Hepatocyte (in vitro differentiated cells): Measurements from ENCODE around the gene WDR62. TPM values are rescaled to one million over a fixed set of nuclear protein-coding genes. Genes with fewer than 3 reads are reported as not detected.

Source experiments
- DNase-seq: peaks from one replicate; pipeline ENCODE4 v3.0.0-alpha.2; 2016; ENCODE audit warnings: low spot score
- H2AFZ ChIP-seq: fragments of 200-600 bp; sonication (generic); 2 replicates; pipeline ENCODE4 v1.6.0; 2016; ENCODE audit warnings: antibody characterized with exemption, mild to moderate bottlenecking
- H3K27ac ChIP-seq: fragments of 200-600 bp; sonication (generic); 2 replicates; pipeline ENCODE4 v1.5.1; 2016; ENCODE audit warnings: mild to moderate bottlenecking
- H3K27me3 ChIP-seq: fragments of 200-600 bp; sonication (generic); 2 replicates; pipeline ENCODE4 v1.6.1; 2016
- H3K36me3 ChIP-seq: fragments of 200-600 bp; sonication (generic); replicated peaks from 2 replicates; pipeline ENCODE4 v1.5.1; 2016; ENCODE audit warnings: low read depth; ENCODE audit not compliant: insufficient read depth
- H3K4me1 ChIP-seq: fragments of 200-600 bp; sonication (generic); 2 replicates; pipeline ENCODE4 v1.5.1; 2016; ENCODE audit warnings: mild to moderate bottlenecking, moderate library complexity; ENCODE audit not compliant: insufficient read depth
- H3K4me2 ChIP-seq: fragments of 200-600 bp; sonication (generic); 2 replicates; pipeline ENCODE4 v1.6.0; 2016
- H3K4me3 ChIP-seq: fragments of 200-600 bp; sonication (generic); 2 replicates; pipeline ENCODE4 v1.5.1; 2016; ENCODE audit warnings: mild to moderate bottlenecking
- H3K79me2 ChIP-seq: fragments of 200-600 bp; sonication (generic); 2 replicates; pipeline ENCODE4 v1.6.0; 2017; ENCODE audit warnings: mild to moderate bottlenecking
- H3K9me2 ChIP-seq: fragments of 200-600 bp; sonication (generic); replicated peaks from 2 replicates; pipeline ENCODE4 v1.6.0; 2017; ENCODE audit warnings: mild to moderate bottlenecking; ENCODE audit not compliant: insufficient read depth
- H3K9me3 ChIP-seq: fragments of 200-600 bp; sonication (generic); 2 replicates; pipeline ENCODE4 v1.5.1; 2016; ENCODE audit warnings: low read depth, mild to moderate bottlenecking
- H4K20me1 ChIP-seq: fragments of 200-600 bp; sonication (generic); 2 replicates; pipeline ENCODE4 v1.6.0; 2016; ENCODE audit warnings: mild to moderate bottlenecking; ENCODE audit not compliant: insufficient read depth, poor library complexity, severe bottlenecking
- CTCF ChIP-seq: fragments of 200-600 bp; sonication (generic); IDR thresholded peaks from 2 replicates; pipeline ENCODE4 v1.5.1; 2016; ENCODE audit warnings: antibody characterized with exemption, mild to moderate bottlenecking; ENCODE audit not compliant: poor library complexity
- EZH2 ChIP-seq: fragments of 200-600 bp; sonication (generic); IDR thresholded peaks from 2 replicates; pipeline ENCODE4 v1.6.1; 2016; ENCODE audit warnings: antibody characterized with exemption, mild to moderate bottlenecking, borderline replicate concordance
- EZH2phosphoT487 ChIP-seq: fragments of 200-600 bp; sonication (generic); IDR thresholded peaks from one replicate; pipeline ENCODE4 v1.6.1; 2018; ENCODE audit warnings: antibody characterized with exemption, mild to moderate bottlenecking, low read depth, moderate library complexity; ENCODE audit not compliant: unreplicated experiment, severe bottlenecking
- WGBS: methylation state at CpG from one replicate; pipeline ENCODE4 v1.1.6; 2016; ENCODE audit warnings: low lambda C conversion rate; ENCODE audit errors: missing lambda C conversion rate; 5-methylcytosine and 5-hydroxymethylcytosine counted together
- polyA plus RNA-seq: library from polyadenylated mRNA; unstranded; fragments of >200 nt; fragmentation: Nextera tagmentation; extraction: Ambion mirVana; gene quantifications from 2 replicates; pipeline ENCODE4 v1.2.1, GENCODE V29; 2016
- total RNA-seq: library from RNA; depleted of rRNA; stranded (reverse); fragments of >200 nt; gene quantifications from 2 replicates; pipeline ENCODE4 v1.2.3, GENCODE V29; 2014

The WDR62 gene
- total and polyA plus RNA-seq, 2 experiments from 2014 or later, result 2.1 to 4.6 TPM

- Histone ChIP-seq H3K27ac (no peak overlapping the region), H3K4me1 (no peaks in the 10 kb centered on the region), H3K9me3 (no peaks in the 10 kb centered on the region), H2AFZ (no peak overlapping the region), H3K4me2 (no peak overlapping the region), H4K20me1 (no peaks in the 10 kb centered on the region), H3K4me3 (no peak overlapping the region), H3K36me3 (no peaks in the 10 kb centered on the region), H3K9me2 (no peaks in the 10 kb centered on the region), H3K27me3 (no peaks in the 10 kb centered on the region), H3K79me2 (no peaks in the 10 kb centered on the region)
- WGBS, result 95% methylated on average over 5 of the region's 5 CpGs
- no peak for DNase-seq
- TF ChIP-seq EZH2 (no peak), CTCF (no peak), EZH2phosphoT487 (no peak)
Observed at GRCh38 chr19:36106991-36107390, 52.3 kb downstream of the WDR62 start.

- Histone ChIP-seq H3K27me3 (no peaks in the 10 kb centered on the region), H3K36me3 (no peaks in the 10 kb centered on the region), H4K20me1 (no peaks in the 10 kb centered on the region), H2AFZ (no peak overlapping the region), H3K4me1 (peaks cover 3% of the 10 kb centered on the region), H3K4me2 (no peak overlapping the region), H3K79me2 (peaks cover 2% of the 10 kb centered on the region), H3K27ac (no peak overlapping the region), H3K9me2 (no peaks in the 10 kb centered on the region), H3K4me3 (no peak overlapping the region), H3K9me3 (no peaks in the 10 kb centered on the region)
- DNase-seq, result no peak
- TF ChIP-seq EZH2phosphoT487 (no peak), EZH2 (no peak), CTCF (no peak)
- WGBS, result 92% methylated on average over 3 of the region's 3 CpGs
Observed at GRCh38 chr19:36108684-36109083, 54.0 kb downstream of the WDR62 start.

- Histone ChIP-seq H4K20me1 (no peaks in the 10 kb centered on the region), H3K4me1 (peaks cover 6% of the 10 kb centered on the region), H3K4me2 (no peak within 1 kb of the TSS), H3K4me3 (no peak within 1 kb of the TSS), H3K27ac (no peak within 1 kb of the TSS), H3K27me3 (no peaks in the 10 kb centered on the region), H3K9me2 (no peaks in the 10 kb centered on the region), H3K36me3 (no peaks in the 10 kb centered on the region), H3K9me3 (no peaks in the 10 kb centered on the region), H3K79me2 (peaks cover 10% of the 10 kb centered on the region), H2AFZ (no peak within 1 kb of the TSS)
- WGBS, result 89% methylated on average over 1 of the region's 1 CpG
- no peak for TF ChIP-seq EZH2phosphoT487
- TF ChIP-seq CTCF, result no peak
- no peak for DNase-seq
Observed at GRCh38 chr19:36110487-36111199, 55.9 kb downstream of the WDR62 start, which contains the start of gene OVOL3. Gene OVOL3 (plus strand): TSS chr19:36111143. CDS start chr19:36111203, 60 bp downstream.
